Stomach (tissue), 9 donors: ENCODE data around the gene DCP2. TPM values are rescaled to one million over a fixed set of nuclear protein-coding genes. Genes with fewer than 3 reads are reported as not detected.

Source experiments
- DNase-seq, 2 donors: peaks; one replicate each; pipeline versions ENCODE4 v3.0.0 to v3.0.0-alpha.2; 2013 to 2019
- H3K27ac ChIP-seq, 5 donors: fragments of 200-600 bp in 4 of 5; sonication (generic) in 4 of 5; one replicate each; pipeline ENCODE4 v1.5.1; 2013 to 2019; ENCODE audit warnings: mild to moderate bottlenecking in 1 of 5, moderate library complexity in 1 of 5
- H3K27me3 ChIP-seq, 3 donors: fragments of 200-600 bp; sonication (generic); one replicate each; pipeline ENCODE4 v1.5.1; 2017 to 2019; ENCODE audit warnings: mixed run types in 1 of 3
- H3K36me3 ChIP-seq, 4 donors: fragments of 200-600 bp; sonication (generic); 1 replicate in 3 of 4; 2 replicates in 1 of 4; pipeline ENCODE4 v1.5.1; 2016 to 2019
- H3K4me1 ChIP-seq, 4 donors: fragments of 200-600 bp; sonication (generic); one replicate each; pipeline ENCODE4 v1.5.1; 2016 to 2019
- H3K4me3 ChIP-seq, 4 donors: fragments of 200-600 bp; sonication (generic) in 3 of 4; one replicate each; pipeline ENCODE4 v1.5.1; 2016 to 2019; ENCODE audit warnings: mild to moderate bottlenecking in 1 of 4
- H3K9me3 ChIP-seq, 4 donors: fragments of 200-600 bp; sonication (generic); one replicate each; pipeline ENCODE4 v1.5.1; 2016 to 2019
- CTCF ChIP-seq, 7 experiments: fragments of 450-650 bp in 4 of 7; fragments of 200-600 bp in 3 of 7; sonication (generic) in 3 of 7; IDR thresholded peaks; one replicate each; pipeline ENCODE4 v1.5.1; 2016 to 2019; ENCODE audit warnings: antibody characterized with exemption in 7 of 7, control low read depth in 2 of 7, mild to moderate bottlenecking in 1 of 7
- EP300 ChIP-seq: sonication (generic); formaldehyde crosslinking; IDR thresholded peaks from one replicate; pipeline ENCODE4 v1.6.1; 2017; ENCODE audit warnings: antibody characterized with exemption
- POLR2A ChIP-seq, 4 donors: fragments of 450-650 bp; IDR thresholded peaks; one replicate each; pipeline ENCODE4 v1.6.1; 2016; ENCODE audit warnings: antibody characterized with exemption in 4 of 4, control low read depth in 2 of 4, mild to moderate bottlenecking in 1 of 4, moderate library complexity in 1 of 4
- POLR2AphosphoS5 ChIP-seq, 3 donors: sonication (generic); formaldehyde crosslinking; IDR thresholded peaks; one replicate each; pipeline ENCODE4 v1.6.1; 2016; ENCODE audit warnings: antibody characterized with exemption in 3 of 3
- WGBS, 5 donors: extraction: QIAGEN DNeasy Blood & Tissue Kit in 3 of 5; methylation state at CpG; one replicate each; pipeline versions ENCODE4 v1.1.5 to v1.1.7; 2013 to 2018; 5-methylcytosine and 5-hydroxymethylcytosine counted together
- intact Hi-C: fragments of 100-400 bp; cut with DNase I; formaldehyde crosslinking; loops from one replicate; pipeline ENCODE4 v1.15.1; 2023; ENCODE audit warnings: low total_unique reads
- polyA plus RNA-seq, 3 donors: library from polyadenylated mRNA; stranded (reverse); fragments of 200-250 nt; gene quantifications; one replicate each; pipeline ENCODE4 v1.2.3, GENCODE V29; 2013
- total RNA-seq, 5 donors: library from RNA; depleted of rRNA; stranded (reverse); fragments of >200 nt; gene quantifications; one replicate each; pipeline versions ENCODE4 v1.1.0 to v1.2.3, GENCODE V29; 2014 to 2016
- donor health status: healthy with polysubstance abuse.
- donor health status: Bipolar disorder and iron deficiency.
- donor health status: healthy.

The DCP2 gene
- total and polyA plus RNA-seq, 8 donors = 5.3 to 61.3 (median 7.2) TPM

GRCh38 chr5:113048931-113049330 lies 72.3 kb downstream of the DCP2 start:
- TF ChIP-seq EP300 = no peak
- TF ChIP-seq CTCF (IDR thresholded peaks at IDR 0.05) = no peak
- no peak for TF ChIP-seq POLR2A (IDR thresholded peaks at IDR 0.05)
- no peak for TF ChIP-seq POLR2AphosphoS5 (IDR thresholded peaks at IDR 0.05)
- intact Hi-C loops = no loop called here
- Histone ChIP-seq H3K27ac (no peak overlapping the region), H3K4me1 (peaks cover 0 to 20% (median 4%) of the 10 kb centered on the region in 4 donors), H3K36me3 (peaks cover 3 to 48% (median 27%) of the 10 kb centered on the region in 4 donors), H3K4me3 (no peak overlapping the region), H3K27me3 (no peaks in the 10 kb centered on the region), H3K9me3 (no peaks in the 10 kb centered on the region)
- DNase-seq = no peak
- 87 to 94% (median 92%) methylated on average over 3 to 10 of the region's 10 CpGs for WGBS, 5 donors

- WGBS, 5 donors = 44 to 62% (median 53%) methylated on average over 9 of the region's 9 CpGs
Measured at GRCh38 chr5:113050721-113051382, 74.3 kb downstream of the DCP2 start.

GRCh38 chr5:113052041-113052795 lies 75.6 kb downstream of the DCP2 start:
- 78 to 87% (median 82%) methylated on average over 9 to 10 of the region's 10 CpGs for WGBS, 5 donors
- Histone ChIP-seq H3K27me3 (no peaks in the 10 kb centered on the region), H3K4me3 (no peak overlapping the region), H3K36me3 (peaks cover 3 to 52% (median 29%) of the 10 kb centered on the region in 4 donors), H3K4me1 (peaks cover 0 to 20% (median 4%) of the 10 kb centered on the region in 4 donors), H3K9me3 (no peaks in the 10 kb centered on the region), H3K27ac (peak overlapping the region in 2 of 5 donors; percentile 34 to 59)
- intact Hi-C loops = no loop called here
- TF ChIP-seq CTCF (IDR thresholded peaks at IDR 0.05) (no peak), EP300 (no peak), POLR2A (IDR thresholded peaks at IDR 0.05) (no peak), POLR2AphosphoS5 (IDR thresholded peaks at IDR 0.05) (no peak)
- DNase-seq = no peak

More at GRCh38 chr5:113050721-113051382, 74.3 kb downstream of the DCP2 start:
- Histone ChIP-seq H3K9me3 (no peaks in the 10 kb centered on the region), H3K4me1 (peaks cover 0 to 20% (median 4%) of the 10 kb centered on the region in 4 donors), H3K4me3 (no peak overlapping the region), H3K27ac (peak overlapping the region in 3 of 5 donors; percentile 50 to 59 (median 53)), H3K27me3 (no peaks in the 10 kb centered on the region), H3K36me3 (peaks cover 3 to 58% (median 31%) of the 10 kb centered on the region in 4 donors)
- intact Hi-C loops = no loop called here
- TF ChIP-seq EP300 (no peak), POLR2A (IDR thresholded peaks at IDR 0.05) (no peak), CTCF (IDR thresholded peaks at IDR 0.05) (no peak), POLR2AphosphoS5 (IDR thresholded peaks at IDR 0.05) (no peak)
- DNase-seq = no peak

- 83 to 89% (median 84%) methylated on average over 9 of the region's 9 CpGs for WGBS, 5 donors
- Histone ChIP-seq H3K36me3 (peaks cover 3 to 39% (median 18%) of the 10 kb centered on the region in 4 donors), H3K4me3 (no peak overlapping the region), H3K9me3 (no peaks in the 10 kb centered on the region), H3K27ac (no peak overlapping the region), H3K27me3 (no peaks in the 10 kb centered on the region), H3K4me1 (peaks cover 0 to 20% (median 4%) of the 10 kb centered on the region in 4 donors)
- intact Hi-C loops = no loop called here
- no peak for DNase-seq
- TF ChIP-seq POLR2A (IDR thresholded peaks at IDR 0.05) (no peak), POLR2AphosphoS5 (IDR thresholded peaks at IDR 0.05) (no peak), EP300 (no peak), CTCF (IDR thresholded peaks at IDR 0.05) (no peak)
Measured at GRCh38 chr5:113053511-113053995, 77.0 kb downstream of the DCP2 start.
